HepG2 (cell line): ENCODE results near the gene SYNE1. TPM values are rescaled to one million over a fixed set of nuclear protein-coding genes. Genes with fewer than 3 reads are reported as not detected.

Source experiments
- BRF2 ChIP-seq: sonication (generic); formaldehyde crosslinking; IDR thresholded peaks from 2 replicates; pipeline ENCODE4 v1.8.1; 2022; ENCODE audit warnings: mild to moderate bottlenecking, missing genetic modification reagents
- CTCF ChIP-seq: sonication (generic); formaldehyde crosslinking; IDR thresholded peaks from 2 replicates; pipeline ENCODE4 v1.5.0; 2020; ENCODE audit warnings: mild to moderate bottlenecking, missing genetic modification reagents, moderate library complexity
- DMTF1 ChIP-seq: sonication (generic); formaldehyde crosslinking; IDR thresholded peaks from 2 replicates; pipeline ENCODE4 v1.4.0; 2020; ENCODE audit warnings: mild to moderate bottlenecking, missing genetic modification reagents
- EP300 ChIP-seq, 3 experiments: sonication (generic) in 1 of 3; formaldehyde crosslinking in 1 of 3; IDR thresholded peaks; 2 replicates each; pipeline versions ENCODE4 v1.5.1 to v1.6.1; 2011 to 2020; ENCODE audit warnings: low read depth in 2 of 3, low read length in 2 of 3, borderline replicate concordance in 1 of 3, improper control_type of control experiment in 1 of 3, mild to moderate bottlenecking in 1 of 3, missing genetic modification reagents in 1 of 3, moderate library complexity in 1 of 3
- HMGA1 ChIP-seq: sonication (generic); formaldehyde crosslinking; conservative IDR thresholded peaks from 2 replicates; pipeline ENCODE4 v1.4.0; 2020; ENCODE audit warnings: missing genetic modification reagents
- ISL2 ChIP-seq: sonication (generic); formaldehyde crosslinking; IDR thresholded peaks from 2 replicates; pipeline ENCODE4 v1.5.0; 2020; ENCODE audit warnings: missing genetic modification reagents
- MLXIP ChIP-seq: sonication (generic); formaldehyde crosslinking; IDR thresholded peaks from 2 replicates; pipeline ENCODE4 v1.9.0; 2021; ENCODE audit warnings: missing genetic modification reagents, borderline replicate concordance
- NPAS2 ChIP-seq: sonication (generic); formaldehyde crosslinking; IDR thresholded peaks from 2 replicates; pipeline ENCODE4 v1.8.0; 2022; ENCODE audit warnings: mild to moderate bottlenecking, missing genetic modification reagents, borderline replicate concordance
- RBM22 ChIP-seq: fragments of 200-400 bp; formaldehyde crosslinking; optimal IDR thresholded peaks from 2 replicates; pipeline ENCODE3; 2017; ENCODE audit warnings: mild to moderate bottlenecking, low read length, moderate library complexity
- RFX1 ChIP-seq: fragments of 450-650 bp; IDR thresholded peaks from 2 replicates; pipeline ENCODE4 v1.6.1; 2017
- SIX1 ChIP-seq: sonication (generic); formaldehyde crosslinking; IDR thresholded peaks from 2 replicates; pipeline ENCODE4 v1.4.0; 2020; ENCODE audit warnings: missing genetic modification reagents, borderline replicate concordance
- SP2 ChIP-seq: sonication (generic); formaldehyde crosslinking; IDR thresholded peaks from 2 replicates; pipeline ENCODE4 v1.5.1; 2020; ENCODE audit warnings: mild to moderate bottlenecking, missing genetic modification reagents
- TFDP2 ChIP-seq: sonication (generic); formaldehyde crosslinking; IDR thresholded peaks from 2 replicates; pipeline ENCODE4 v1.4.0; 2020; ENCODE audit warnings: missing genetic modification reagents
- ZFP90 ChIP-seq: sonication (generic); formaldehyde crosslinking; IDR thresholded peaks from 2 replicates; pipeline ENCODE4 v1.8.0; 2022; ENCODE audit warnings: missing genetic modification reagents, mild to moderate bottlenecking, inconsistent platforms, borderline replicate concordance
- ZFP91 ChIP-seq: sonication (generic); formaldehyde crosslinking; IDR thresholded peaks from 2 replicates; pipeline ENCODE4 v1.9.0; 2022; ENCODE audit warnings: missing genetic modification reagents, mild to moderate bottlenecking, borderline replicate concordance
- ZMYM2 ChIP-seq: sonication (generic); formaldehyde crosslinking; IDR thresholded peaks from 2 replicates; pipeline ENCODE4 v1.8.0; 2022; ENCODE audit warnings: mild to moderate bottlenecking, missing genetic modification reagents
- ZNF205 ChIP-seq: IDR thresholded peaks from 2 replicates; pipeline ENCODE4 v1.6.1; 2018; ENCODE audit warnings: missing biosample characterization, missing genetic modification reagents
- ZNF30 ChIP-seq: sonication (generic); formaldehyde crosslinking; IDR thresholded peaks from 2 replicates; pipeline ENCODE4 v1.5.0; 2020; ENCODE audit warnings: mild to moderate bottlenecking, missing genetic modification reagents
- polyA plus RNA-seq, 8 experiments: library from polyadenylated mRNA; depleted of rRNA in 3 of 8; stranded (reverse) in 7 of 8; unstranded in 1 of 8; fragments of >200 nt; fragmentation: Illumina TruSeq in 4 of 8; extraction: Trizol in 4 of 8; gene quantifications; 2 replicates each; pipeline versions ENCODE4 v1.2.1 to v1.2.3, GENCODE V29; 2011 to 2016; ENCODE audit warnings: low read depth in 4 of 8, missing spikeins in 1 of 8, mixed read lengths in 1 of 8; ENCODE audit not compliant: insufficient read depth in 1 of 8
- total RNA-seq, 5 experiments: library from RNA; depleted of rRNA; stranded (reverse); fragments of >200 nt; fragmentation: Illumina TruSeq; extraction: Trizol; gene quantifications; 2 replicates each; pipeline ENCODE4 v1.2.3, GENCODE V29; 2016; ENCODE audit warnings: low read depth in 1 of 5

The SYNE1 gene
- total and polyA plus RNA-seq, 2 of the 13 experiments (the other 11 are each of a cell fraction or from before 2014, with no cell fraction given) = 5.5 to 15.9 TPM

GRCh38 chr6:152277826-152278329 lies 359.3 kb downstream of the SYNE1 start (continued):
- TF ChIP-seq EP300 (IDR thresholded peaks at IDR 0.05; ENCODE audit: low read depth in 2 of 2, low read length in 2 of 2) (0 out of 4 replicates have a peak, but pooled peaks of 1 of the 2 experiments have one; percentile 11), EP300 (CRISPR knock-in tag; IDR thresholded peaks at IDR 0.05; ENCODE audit: borderline replicate concordance) (peak; percentile 59; the same call in 1 of the 2 replicates), RBM22 (no peak), ZMYM2 (CRISPR knock-in tag) (no peak), ZFP90 (CRISPR knock-in tag) (no peak), ISL2 (CRISPR knock-in tag) (peak; percentile 63; the same call in 1 of the 2 replicates), ZFP91 (CRISPR knock-in tag) (peak; percentile 76), ZNF30 (CRISPR knock-in tag) (no peak), MLXIP (CRISPR knock-in tag) (no peak), HMGA1 (CRISPR knock-in tag) (no peak), SIX1 (CRISPR knock-in tag) (peak; percentile 51; the same call in 1 of the 2 replicates), SP2 (CRISPR knock-in tag) (no peak), ZNF205 (CRISPR knock-in tag) (peak; percentile 89), NPAS2 (CRISPR knock-in tag) (no peak), TFDP2 (CRISPR knock-in tag) (peak; percentile 59), RFX1 (no peak), DMTF1 (CRISPR knock-in tag) (0 out of 2 replicates have a peak, but pooled peaks have one; percentile 33), CTCF (CRISPR knock-in tag) (no peak; the same call in 1 of the 2 replicates), BRF2 (CRISPR knock-in tag) (no peak)
